Right lobe of liver (tissue), 6 donors: Measurements from ENCODE around the gene PPM1L. TPM values are rescaled to one million over a fixed set of nuclear protein-coding genes. Genes with fewer than 3 reads are reported as not detected.
A peak's percentile ranks its signal among the peaks of the same experiment; 100 is the strongest.

Experiments used
- ATAC-seq, 4 donors: fragments of 200-7000 bp; cut with Tn5 transposase; one replicate each; pipeline ENCODE4 v1.9.1; 2020; ENCODE audit warnings: mild to moderate bottlenecking in 4 of 4, moderate library complexity in 4 of 4
- DNase-seq, 3 donors: peaks; one replicate each; pipeline ENCODE4 v3.0.0-alpha.2; 2020
- H3K27ac ChIP-seq, 3 donors: fragments of 200-600 bp; one replicate each; pipeline ENCODE4 v1.8.0; 2022
- H3K27me3 ChIP-seq, 2 donors: fragments of 200-600 bp; one replicate each; pipeline ENCODE4 v1.8.0; 2022
- H3K36me3 ChIP-seq, 4 donors: fragments of 200-600 bp; sonication (generic) in 1 of 4; one replicate each; pipeline versions ENCODE4 v1.5.1 to v1.8.0; 2017 to 2022; ENCODE audit warnings: control low read depth in 1 of 4
- H3K4me1 ChIP-seq, 4 donors: fragments of 200-600 bp; sonication (generic) in 1 of 4; one replicate each; pipeline versions ENCODE4 v1.5.1 to v1.8.0; 2017 to 2022; ENCODE audit warnings: control low read depth in 1 of 4
- H3K4me3 ChIP-seq, 3 donors: fragments of 200-600 bp; one replicate each; pipeline ENCODE4 v1.8.0; 2022
- H3K9me3 ChIP-seq, 4 donors: fragments of 200-600 bp; sonication (generic) in 1 of 4; one replicate each; pipeline versions ENCODE4 v1.5.1 to v1.8.0; 2017 to 2022; ENCODE audit warnings: control low read depth in 1 of 4
- CTCF ChIP-seq, 4 donors: fragments of 200-600 bp in 3 of 4; fragments of 450-650 bp in 1 of 4; IDR thresholded peaks; one replicate each; pipeline versions ENCODE4 v1.5.1 to v1.8.0; 2016 to 2022; ENCODE audit warnings: antibody characterized with exemption in 4 of 4, mild to moderate bottlenecking in 2 of 4
- POLR2A ChIP-seq: fragments of 450-650 bp; IDR thresholded peaks from one replicate; pipeline ENCODE4 v1.6.1; 2017; ENCODE audit warnings: antibody characterized with exemption, mild to moderate bottlenecking
- WGBS: methylation state at CpG from one replicate; pipeline ENCODE4 v1.1.6; 2018; ENCODE audit warnings: low coverage, low lambda C conversion rate; ENCODE audit not compliant: insufficient coverage; ENCODE audit errors: missing lambda C conversion rate; 5-methylcytosine and 5-hydroxymethylcytosine counted together
- intact Hi-C, 2 donors: fragments of 100-400 bp; cut with DNase I; formaldehyde crosslinking; loops; one replicate each; pipeline versions ENCODE4 v1.11.2 to v1.14.1; 2022
- total RNA-seq, 6 experiments: library from RNA; depleted of rRNA in 2 of 6; stranded (reverse); fragments of >200 nt in 2 of 6; fragmentation: NEBNext Ultra II Directional in 3 of 6; extraction: Animal tissue kit (Norgen Biotek cat#: 25700) in 3 of 6; gene quantifications; one replicate each; pipeline versions ENCODE4 v1.1.0 to v1.2.4, GENCODE V29; 2016 to 2023
- donor health status: DM: no; HTN: yes; CAD: no.
- donor health status: DM: no; HTN: no; CAD: no.
- donor health status: DM: no; HTN: no; CAD: no.
- donor health status: DM: no; HTN: yes; CAD: no.
- donor health status: DM: no; HTN: yes; CAD: no.

PPM1L gene
- total RNA-seq, 6 experiments from 2014 or later = 6.9 to 25.4 (median 14.7) TPM

DNA sequence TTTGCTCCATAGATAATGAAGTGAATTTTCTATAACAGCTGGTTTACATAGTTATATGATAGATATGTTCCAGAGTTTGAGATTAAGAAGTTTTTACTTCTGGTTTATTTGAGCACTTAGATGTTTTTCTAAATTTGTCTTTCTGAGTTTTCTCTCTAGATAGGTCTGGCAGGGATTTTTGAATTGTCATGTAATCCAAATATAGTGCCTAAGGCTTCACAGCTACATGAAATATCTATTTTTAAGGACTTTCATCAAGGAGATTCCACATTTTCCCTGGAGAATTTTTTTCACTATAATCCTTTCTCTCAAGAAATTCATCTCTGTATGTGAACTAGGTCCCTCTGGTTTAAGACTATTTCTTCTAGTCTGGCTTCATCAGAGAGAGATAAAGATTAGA is 12.0 kb downstream of the PPM1L start:
- Histone ChIP-seq H3K36me3 (no peaks in the 10 kb centered on the region), H3K27ac (no peak overlapping the region), H3K4me1 (peaks cover 0 to 7% (median 0%) of the 10 kb centered on the region in 4 donors), H3K27me3 (no peaks in the 10 kb centered on the region), H3K4me3 (no peak overlapping the region), H3K9me3 (no peaks in the 10 kb centered on the region)
- no peak for ATAC-seq
- intact Hi-C loops = no loop called here
- DNase-seq = no peak
- no peak for TF ChIP-seq CTCF (IDR thresholded peaks at IDR 0.05)

GRCh38 chr3:160768918-160769317 is 12.9 kb downstream of the PPM1L start:
- H3K27ac ChIP-seq = no peak overlapping the region
- no peak for ATAC-seq
- H3K9me3 ChIP-seq = no peaks in the 10 kb centered on the region
- H3K4me1 ChIP-seq = peaks cover 0 to 7% (median 0%) of the 10 kb centered on the region in 4 donors
- H3K36me3 ChIP-seq = no peaks in the 10 kb centered on the region
- intact Hi-C loops = no loop called here
- DNase-seq = no peak
- WGBS = 80% methylated on average over 2 of the region's 2 CpGs
- no peak for TF ChIP-seq POLR2A
- TF ChIP-seq CTCF (IDR thresholded peaks at IDR 0.05) = no peak
- H3K27me3 ChIP-seq = no peaks in the 10 kb centered on the region
- H3K4me3 ChIP-seq = no peak overlapping the region

DNA sequence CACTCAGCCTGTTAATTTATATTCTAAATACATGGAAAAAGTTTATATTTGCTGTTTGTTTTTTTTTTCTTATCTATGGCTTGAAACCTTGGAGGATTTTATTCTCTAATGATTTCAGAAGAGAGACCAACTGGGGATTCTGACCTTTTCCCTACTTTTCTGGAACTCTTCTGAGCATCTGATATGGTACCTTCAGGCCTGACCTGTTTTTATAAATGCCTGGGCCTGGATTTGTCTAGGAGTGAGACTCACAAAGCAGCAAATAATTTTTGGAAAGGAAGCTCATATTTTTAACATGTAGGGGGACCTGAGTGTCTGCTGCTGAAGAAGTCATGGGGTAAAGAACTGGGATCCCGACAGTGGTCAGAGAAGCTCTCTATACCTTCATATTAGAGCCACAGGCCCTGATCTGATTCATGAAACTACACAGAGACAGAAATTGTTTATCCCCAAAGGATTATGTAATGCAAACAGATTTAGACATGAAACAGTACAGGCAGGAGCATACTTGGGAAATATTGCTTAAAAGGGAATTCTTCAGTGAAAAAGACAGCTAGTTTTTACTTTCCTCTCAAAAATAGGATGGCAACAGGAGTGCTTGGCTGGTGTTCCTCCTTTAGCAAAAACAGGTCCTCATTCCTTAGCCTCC is 15.9 kb downstream of the PPM1L start:
- intact Hi-C loops = no loop called here
- no peak overlapping the region for H3K4me3 ChIP-seq
- no peaks in the 10 kb centered on the region for H3K36me3 ChIP-seq
- H3K27me3 ChIP-seq = no peaks in the 10 kb centered on the region
- H3K9me3 ChIP-seq = no peaks in the 10 kb centered on the region
- no peak for TF ChIP-seq CTCF (IDR thresholded peaks at IDR 0.05)
- H3K27ac ChIP-seq = peak overlapping the region in 2 of 3 donors; percentile 20 to 67
- H3K4me1 ChIP-seq = peaks cover 0 to 7% (median 0%) of the 10 kb centered on the region in 4 donors
- no peak for DNase-seq
- ATAC-seq = peak; percentile 66 to 85 (median 78)
- 64% methylated on average over 1 of the region's 1 CpG for WGBS

DNA sequence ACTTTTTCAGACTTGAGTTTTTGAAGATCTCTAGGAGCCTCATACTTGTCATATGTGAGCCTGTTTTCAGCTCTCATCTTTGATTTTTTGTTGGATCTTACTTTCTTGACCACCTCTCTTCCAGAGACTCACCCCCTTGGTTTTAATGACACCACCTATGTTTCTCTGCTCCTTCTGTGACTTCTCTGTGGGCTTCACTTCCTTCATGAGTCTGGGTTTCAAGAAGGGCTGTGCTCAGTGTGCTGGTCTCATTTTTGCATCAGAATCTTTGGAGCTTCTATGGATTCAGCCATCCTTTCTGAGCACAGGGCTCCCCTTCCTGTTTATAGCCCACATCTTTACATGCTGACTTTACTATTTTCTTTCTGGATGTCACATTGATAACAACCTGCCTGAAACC is 17.7 kb downstream of the PPM1L start:
- peaks cover 0 to 7% (median 0%) of the 10 kb centered on the region in 4 donors for H3K4me1 ChIP-seq
- DNase-seq (no peak), ATAC-seq (no peak)
- TF ChIP-seq POLR2A = no peak
- no peak for TF ChIP-seq CTCF (IDR thresholded peaks at IDR 0.05)
- H3K27ac ChIP-seq = no peak overlapping the region
- intact Hi-C loops = no loop called here
- no peaks in the 10 kb centered on the region for H3K27me3 ChIP-seq
- H3K4me3 ChIP-seq = no peak overlapping the region
- no peaks in the 10 kb centered on the region for H3K36me3 ChIP-seq
- no peaks in the 10 kb centered on the region for H3K9me3 ChIP-seq

- no peaks in the 10 kb centered on the region for H3K27me3 ChIP-seq
- H3K4me1 ChIP-seq = peaks cover 0 to 7% (median 0%) of the 10 kb centered on the region in 4 donors
- intact Hi-C loops = no loop called here
- ATAC-seq (no peak), DNase-seq (no peak)
- WGBS = 84% methylated on average over 3 of the region's 3 CpGs
- H3K9me3 ChIP-seq = no peaks in the 10 kb centered on the region
- TF ChIP-seq CTCF (IDR thresholded peaks at IDR 0.05) = no peak
- TF ChIP-seq POLR2A = no peak
- no peak overlapping the region for H3K4me3 ChIP-seq
- H3K36me3 ChIP-seq = no peaks in the 10 kb centered on the region
- H3K27ac ChIP-seq = no peak overlapping the region
Observed at GRCh38 chr3:160774172-160774571, 18.1 kb downstream of the PPM1L start.
